ENCODE measurements around the gene NRXN3. TPM values are rescaled to one million over a fixed set of nuclear protein-coding genes. Genes with fewer than 3 reads are reported as not detected.

NRXN3 gene
- total and polyA plus RNA-seq, 2 experiments from 2014 or later = 1.0 to 1.8 TPM

DNA sequence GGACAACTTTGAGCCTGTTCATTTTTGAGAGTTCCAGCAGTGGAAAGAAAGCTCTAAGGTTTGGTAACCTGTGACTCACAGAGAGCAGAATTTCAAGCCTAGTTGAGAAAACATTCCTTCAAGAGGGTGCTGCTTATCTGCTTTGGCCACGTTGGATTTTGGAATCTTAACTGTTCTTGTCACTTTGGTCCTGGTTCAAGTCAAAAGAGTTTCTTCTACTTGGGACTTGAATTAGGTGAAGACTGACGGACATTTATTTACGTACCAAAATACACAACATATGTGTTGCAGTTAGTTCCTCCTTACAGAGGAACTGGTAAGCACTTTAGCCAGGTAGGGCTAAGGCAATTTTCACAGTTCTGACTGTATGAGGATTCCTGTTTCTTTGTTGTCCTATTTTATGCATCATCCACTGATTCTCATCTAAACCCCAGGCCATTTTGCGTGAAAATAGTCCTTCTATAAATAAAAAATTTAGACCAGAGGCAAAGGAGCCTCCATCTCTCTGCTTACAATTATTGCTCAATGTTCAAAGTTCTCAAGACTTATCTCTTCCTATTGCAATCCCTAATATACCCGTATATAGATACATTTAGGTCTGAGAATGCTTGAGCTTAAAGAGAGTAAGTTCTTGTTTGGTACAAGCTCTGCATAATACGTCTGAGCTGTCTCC lies 1460.3 kb downstream of the NRXN3 start:
- Mint-ChIP-seq H3K9me3 (0 out of 3 replicates have a peak, but pooled peaks cover 3% of the 10 kb centered on the region), H3K4me1 (no peaks in the 10 kb centered on the region), H3K36me3 (ENCODE audit: low read depth) (0 out of 3 replicates have a peak, but pooled peaks cover 3% of the 10 kb centered on the region), H3K27ac (no peak overlapping the region; the same call in 1 of the 2 replicates), H3K4me3 (no peak overlapping the region), H3K27me3 (ENCODE audit: insufficient read depth, low read depth, poor library complexity) (no peaks in the 10 kb centered on the region)
- DNase-seq (ENCODE audit: low spot score) (no peak), ATAC-seq (no peak)
- Histone ChIP-seq H3K27ac (ENCODE audit: low read depth) (no peak overlapping the region), H3K79me2 (replicated peaks; ENCODE audit: insufficient read depth) (no peaks in the 10 kb centered on the region), H3K4me1 (ENCODE audit: insufficient read depth) (no peaks in the 10 kb centered on the region), H3K4me3 (no peak overlapping the region), H3K27me3 (ENCODE audit: insufficient read depth) (no peaks in the 10 kb centered on the region), H3K36me3 (ENCODE audit: insufficient read depth) (no peaks in the 10 kb centered on the region), H3K9me2 (ENCODE audit: insufficient read depth) (no peaks in the 10 kb centered on the region), H3F3A (replicated peaks; ENCODE audit: low read depth) (no peaks in the 10 kb centered on the region), H4K20me1 (replicated peaks; ENCODE audit: insufficient read depth) (no peaks in the 10 kb centered on the region), H3K4me2 (no peak overlapping the region), H2AFZ (no peak overlapping the region)
- TF ChIP-seq JUNB (IDR thresholded peaks at IDR 0.05; ENCODE audit: unreplicated experiment) = no peak
- TF ChIP-seq POLR2AphosphoS5 (IDR thresholded peaks at IDR 0.05; ENCODE audit: low read depth) = no peak
- TF ChIP-seq CREB1 (CRISPR knock-in tag; IDR thresholded peaks at IDR 0.05; ENCODE audit: low read depth) = no peak
- TF ChIP-seq, protein P1, sequence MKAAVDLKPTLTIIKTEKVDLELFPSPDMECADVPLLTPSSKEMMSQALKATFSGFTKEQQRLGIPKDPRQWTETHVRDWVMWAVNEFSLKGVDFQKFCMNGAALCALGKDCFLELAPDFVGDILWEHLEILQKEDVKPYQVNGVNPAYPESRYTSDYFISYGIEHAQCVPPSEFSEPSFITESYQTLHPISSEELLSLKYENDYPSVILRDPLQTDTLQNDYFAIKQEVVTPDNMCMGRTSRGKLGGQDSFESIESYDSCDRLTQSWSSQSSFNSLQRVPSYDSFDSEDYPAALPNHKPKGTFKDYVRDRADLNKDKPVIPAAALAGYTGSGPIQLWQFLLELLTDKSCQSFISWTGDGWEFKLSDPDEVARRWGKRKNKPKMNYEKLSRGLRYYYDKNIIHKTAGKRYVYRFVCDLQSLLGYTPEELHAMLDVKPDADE (IDR thresholded peaks at IDR 0.05) = no peak
- no peak for TF ChIP-seq ZNF331 (CRISPR knock-in tag; IDR thresholded peaks at IDR 0.05; ENCODE audit: low read depth)
- no peak for TF ChIP-seq STAT1 (IDR thresholded peaks at IDR 0.05; ENCODE audit: unreplicated experiment)
- no peak for TF ChIP-seq NANOG (IDR thresholded peaks at IDR 0.05; ENCODE audit: borderline replicate concordance)
- TF ChIP-seq EZH2 (IDR thresholded peaks at IDR 0.05; ENCODE audit: low read depth, unreplicated experiment) = no peak
- TF ChIP-seq, protein P2, sequence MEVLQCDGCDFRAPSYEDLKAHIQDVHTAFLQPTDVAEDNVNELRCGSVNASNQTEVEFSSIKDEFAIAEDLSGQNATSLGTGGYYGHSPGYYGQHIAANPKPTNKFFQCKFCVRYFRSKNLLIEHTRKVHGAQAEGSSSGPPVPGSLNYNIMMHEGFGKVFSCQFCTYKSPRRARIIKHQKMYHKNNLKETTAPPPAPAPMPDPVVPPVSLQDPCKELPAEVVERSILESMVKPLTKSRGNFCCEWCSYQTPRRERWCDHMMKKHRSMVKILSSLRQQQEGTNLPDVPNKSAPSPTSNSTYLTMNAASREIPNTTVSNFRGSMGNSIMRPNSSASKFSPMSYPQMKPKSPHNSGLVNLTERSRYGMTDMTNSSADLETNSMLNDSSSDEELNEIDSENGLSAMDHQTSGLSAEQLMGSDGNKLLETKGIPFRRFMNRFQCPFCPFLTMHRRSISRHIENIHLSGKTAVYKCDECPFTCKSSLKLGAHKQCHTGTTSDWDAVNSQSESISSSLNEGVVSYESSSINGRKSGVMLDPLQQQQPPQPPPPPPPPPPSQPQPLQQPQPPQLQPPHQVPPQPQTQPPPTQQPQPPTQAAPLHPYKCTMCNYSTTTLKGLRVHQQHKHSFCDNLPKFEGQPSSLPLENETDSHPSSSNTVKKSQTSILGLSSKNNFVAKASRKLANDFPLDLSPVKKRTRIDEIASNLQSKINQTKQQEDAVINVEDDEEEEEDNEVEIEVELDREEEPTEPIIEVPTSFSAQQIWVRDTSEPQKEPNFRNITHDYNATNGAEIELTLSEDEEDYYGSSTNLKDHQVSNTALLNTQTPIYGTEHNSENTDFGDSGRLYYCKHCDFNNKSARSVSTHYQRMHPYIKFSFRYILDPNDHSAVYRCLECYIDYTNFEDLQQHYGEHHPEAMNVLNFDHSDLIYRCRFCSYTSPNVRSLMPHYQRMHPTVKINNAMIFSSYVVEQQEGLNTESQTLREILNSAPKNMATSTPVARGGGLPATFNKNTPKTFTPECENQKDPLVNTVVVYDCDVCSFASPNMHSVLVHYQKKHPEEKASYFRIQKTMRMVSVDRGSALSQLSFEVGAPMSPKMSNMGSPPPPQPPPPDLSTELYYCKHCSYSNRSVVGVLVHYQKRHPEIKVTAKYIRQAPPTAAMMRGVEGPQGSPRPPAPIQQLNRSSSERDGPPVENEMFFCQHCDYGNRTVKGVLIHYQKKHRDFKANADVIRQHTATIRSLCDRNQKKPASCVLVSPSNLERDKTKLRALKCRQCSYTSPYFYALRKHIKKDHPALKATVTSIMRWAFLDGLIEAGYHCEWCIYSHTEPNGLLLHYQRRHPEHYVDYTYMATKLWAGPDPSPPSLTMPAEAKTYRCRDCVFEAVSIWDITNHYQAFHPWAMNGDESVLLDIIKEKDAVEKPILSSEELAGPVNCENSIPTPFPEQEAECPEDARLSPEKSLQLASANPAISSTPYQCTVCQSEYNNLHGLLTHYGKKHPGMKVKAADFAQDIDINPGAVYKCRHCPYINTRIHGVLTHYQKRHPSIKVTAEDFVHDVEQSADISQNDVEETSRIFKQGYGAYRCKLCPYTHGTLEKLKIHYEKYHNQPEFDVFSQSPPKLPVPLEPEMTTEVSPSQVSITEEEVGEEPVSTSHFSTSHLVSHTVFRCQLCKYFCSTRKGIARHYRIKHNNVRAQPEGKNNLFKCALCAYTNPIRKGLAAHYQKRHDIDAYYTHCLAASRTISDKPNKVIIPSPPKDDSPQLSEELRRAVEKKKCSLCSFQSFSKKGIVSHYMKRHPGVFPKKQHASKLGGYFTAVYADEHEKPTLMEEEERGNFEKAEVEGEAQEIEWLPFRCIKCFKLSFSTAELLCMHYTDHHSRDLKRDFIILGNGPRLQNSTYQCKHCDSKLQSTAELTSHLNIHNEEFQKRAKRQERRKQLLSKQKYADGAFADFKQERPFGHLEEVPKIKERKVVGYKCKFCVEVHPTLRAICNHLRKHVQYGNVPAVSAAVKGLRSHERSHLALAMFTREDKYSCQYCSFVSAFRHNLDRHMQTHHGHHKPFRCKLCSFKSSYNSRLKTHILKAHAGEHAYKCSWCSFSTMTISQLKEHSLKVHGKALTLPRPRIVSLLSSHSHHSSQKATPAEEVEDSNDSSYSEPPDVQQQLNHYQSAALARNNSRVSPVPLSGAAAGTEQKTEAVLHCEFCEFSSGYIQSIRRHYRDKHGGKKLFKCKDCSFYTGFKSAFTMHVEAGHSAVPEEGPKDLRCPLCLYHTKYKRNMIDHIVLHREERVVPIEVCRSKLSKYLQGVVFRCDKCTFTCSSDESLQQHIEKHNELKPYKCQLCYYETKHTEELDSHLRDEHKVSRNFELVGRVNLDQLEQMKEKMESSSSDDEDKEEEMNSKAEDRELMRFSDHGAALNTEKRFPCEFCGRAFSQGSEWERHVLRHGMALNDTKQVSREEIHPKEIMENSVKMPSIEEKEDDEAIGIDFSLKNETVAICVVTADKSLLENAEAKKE (CRISPR knock-in tag; IDR thresholded peaks at IDR 0.05) = no peak
- TF ChIP-seq, protein P3, sequence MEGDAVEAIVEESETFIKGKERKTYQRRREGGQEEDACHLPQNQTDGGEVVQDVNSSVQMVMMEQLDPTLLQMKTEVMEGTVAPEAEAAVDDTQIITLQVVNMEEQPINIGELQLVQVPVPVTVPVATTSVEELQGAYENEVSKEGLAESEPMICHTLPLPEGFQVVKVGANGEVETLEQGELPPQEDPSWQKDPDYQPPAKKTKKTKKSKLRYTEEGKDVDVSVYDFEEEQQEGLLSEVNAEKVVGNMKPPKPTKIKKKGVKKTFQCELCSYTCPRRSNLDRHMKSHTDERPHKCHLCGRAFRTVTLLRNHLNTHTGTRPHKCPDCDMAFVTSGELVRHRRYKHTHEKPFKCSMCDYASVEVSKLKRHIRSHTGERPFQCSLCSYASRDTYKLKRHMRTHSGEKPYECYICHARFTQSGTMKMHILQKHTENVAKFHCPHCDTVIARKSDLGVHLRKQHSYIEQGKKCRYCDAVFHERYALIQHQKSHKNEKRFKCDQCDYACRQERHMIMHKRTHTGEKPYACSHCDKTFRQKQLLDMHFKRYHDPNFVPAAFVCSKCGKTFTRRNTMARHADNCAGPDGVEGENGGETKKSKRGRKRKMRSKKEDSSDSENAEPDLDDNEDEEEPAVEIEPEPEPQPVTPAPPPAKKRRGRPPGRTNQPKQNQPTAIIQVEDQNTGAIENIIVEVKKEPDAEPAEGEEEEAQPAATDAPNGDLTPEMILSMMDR (conservative IDR thresholded peaks at IDR 0.05; ENCODE audit: low read depth in 2 of 2) = no peak
- TF ChIP-seq ZNF114 (CRISPR knock-in tag; IDR thresholded peaks at IDR 0.05) = no peak
- TF ChIP-seq EZH2phosphoT487 (IDR thresholded peaks at IDR 0.05; ENCODE audit: unreplicated experiment) = no peak
- TF ChIP-seq, protein P4, sequence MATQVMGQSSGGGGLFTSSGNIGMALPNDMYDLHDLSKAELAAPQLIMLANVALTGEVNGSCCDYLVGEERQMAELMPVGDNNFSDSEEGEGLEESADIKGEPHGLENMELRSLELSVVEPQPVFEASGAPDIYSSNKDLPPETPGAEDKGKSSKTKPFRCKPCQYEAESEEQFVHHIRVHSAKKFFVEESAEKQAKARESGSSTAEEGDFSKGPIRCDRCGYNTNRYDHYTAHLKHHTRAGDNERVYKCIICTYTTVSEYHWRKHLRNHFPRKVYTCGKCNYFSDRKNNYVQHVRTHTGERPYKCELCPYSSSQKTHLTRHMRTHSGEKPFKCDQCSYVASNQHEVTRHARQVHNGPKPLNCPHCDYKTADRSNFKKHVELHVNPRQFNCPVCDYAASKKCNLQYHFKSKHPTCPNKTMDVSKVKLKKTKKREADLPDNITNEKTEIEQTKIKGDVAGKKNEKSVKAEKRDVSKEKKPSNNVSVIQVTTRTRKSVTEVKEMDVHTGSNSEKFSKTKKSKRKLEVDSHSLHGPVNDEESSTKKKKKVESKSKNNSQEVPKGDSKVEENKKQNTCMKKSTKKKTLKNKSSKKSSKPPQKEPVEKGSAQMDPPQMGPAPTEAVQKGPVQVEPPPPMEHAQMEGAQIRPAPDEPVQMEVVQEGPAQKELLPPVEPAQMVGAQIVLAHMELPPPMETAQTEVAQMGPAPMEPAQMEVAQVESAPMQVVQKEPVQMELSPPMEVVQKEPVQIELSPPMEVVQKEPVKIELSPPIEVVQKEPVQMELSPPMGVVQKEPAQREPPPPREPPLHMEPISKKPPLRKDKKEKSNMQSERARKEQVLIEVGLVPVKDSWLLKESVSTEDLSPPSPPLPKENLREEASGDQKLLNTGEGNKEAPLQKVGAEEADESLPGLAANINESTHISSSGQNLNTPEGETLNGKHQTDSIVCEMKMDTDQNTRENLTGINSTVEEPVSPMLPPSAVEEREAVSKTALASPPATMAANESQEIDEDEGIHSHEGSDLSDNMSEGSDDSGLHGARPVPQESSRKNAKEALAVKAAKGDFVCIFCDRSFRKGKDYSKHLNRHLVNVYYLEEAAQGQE (IDR thresholded peaks at IDR 0.05; ENCODE audit: unreplicated experiment) = no peak

Data from GM23338 (cell line).